ENCODE measurements around the gene PPIL4.

DNA sequence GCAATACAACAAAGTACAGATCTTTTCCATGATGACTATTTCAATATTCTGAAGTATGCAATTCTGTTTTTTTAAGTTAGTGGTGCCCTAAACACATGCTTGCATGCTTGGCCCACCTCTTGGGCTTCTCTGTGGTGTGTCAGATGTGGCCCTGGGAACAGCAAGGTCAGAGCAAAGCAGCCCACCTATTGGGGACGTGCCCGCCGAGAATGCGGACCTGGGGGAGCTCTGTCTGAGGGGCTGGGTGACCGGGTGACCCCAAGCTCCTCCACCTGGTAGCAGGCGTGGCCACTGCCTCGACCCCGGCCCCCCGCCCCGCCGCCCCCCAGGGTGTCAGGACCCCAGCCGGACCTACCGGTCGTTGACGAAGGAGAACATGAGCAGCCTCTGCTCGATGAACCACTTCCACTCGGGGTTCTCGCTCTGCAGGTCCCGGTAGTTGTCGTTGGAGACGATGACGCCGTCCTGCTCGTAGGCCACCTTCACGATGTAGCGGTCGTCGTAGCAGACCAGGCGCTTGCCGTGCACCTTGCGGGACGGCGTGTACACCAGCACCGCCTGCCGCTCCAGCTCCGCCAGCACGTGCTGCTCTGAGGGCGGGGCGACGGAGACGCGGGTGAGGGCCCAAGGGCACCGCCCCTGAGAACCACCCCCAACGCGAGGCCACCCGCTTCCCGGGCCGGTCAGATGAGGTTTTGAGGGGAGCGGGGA lies 89.4 kb downstream of the PPIL4 start:
- TF ChIP-seq, protein P1, sequence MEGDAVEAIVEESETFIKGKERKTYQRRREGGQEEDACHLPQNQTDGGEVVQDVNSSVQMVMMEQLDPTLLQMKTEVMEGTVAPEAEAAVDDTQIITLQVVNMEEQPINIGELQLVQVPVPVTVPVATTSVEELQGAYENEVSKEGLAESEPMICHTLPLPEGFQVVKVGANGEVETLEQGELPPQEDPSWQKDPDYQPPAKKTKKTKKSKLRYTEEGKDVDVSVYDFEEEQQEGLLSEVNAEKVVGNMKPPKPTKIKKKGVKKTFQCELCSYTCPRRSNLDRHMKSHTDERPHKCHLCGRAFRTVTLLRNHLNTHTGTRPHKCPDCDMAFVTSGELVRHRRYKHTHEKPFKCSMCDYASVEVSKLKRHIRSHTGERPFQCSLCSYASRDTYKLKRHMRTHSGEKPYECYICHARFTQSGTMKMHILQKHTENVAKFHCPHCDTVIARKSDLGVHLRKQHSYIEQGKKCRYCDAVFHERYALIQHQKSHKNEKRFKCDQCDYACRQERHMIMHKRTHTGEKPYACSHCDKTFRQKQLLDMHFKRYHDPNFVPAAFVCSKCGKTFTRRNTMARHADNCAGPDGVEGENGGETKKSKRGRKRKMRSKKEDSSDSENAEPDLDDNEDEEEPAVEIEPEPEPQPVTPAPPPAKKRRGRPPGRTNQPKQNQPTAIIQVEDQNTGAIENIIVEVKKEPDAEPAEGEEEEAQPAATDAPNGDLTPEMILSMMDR (IDR thresholded peaks at IDR 0.05) = no peak
- TF ChIP-seq POLR2A (IDR thresholded peaks at IDR 0.05) = no peak
